Nucleus accumbens (tissue), 56 donors: ENCODE measurements around the gene VSIG4.

Experiments
- DNase-seq, 56 donors: peaks; one replicate each; lab custom pipeline; 2025; lab: John Stamatoyannopoulos, UW

VSIG4 gene

GRCh38 chrX:66012094-66012534, 27.8 kb downstream of the VSIG4 start:
- DNase-seq: no peak

DNA sequence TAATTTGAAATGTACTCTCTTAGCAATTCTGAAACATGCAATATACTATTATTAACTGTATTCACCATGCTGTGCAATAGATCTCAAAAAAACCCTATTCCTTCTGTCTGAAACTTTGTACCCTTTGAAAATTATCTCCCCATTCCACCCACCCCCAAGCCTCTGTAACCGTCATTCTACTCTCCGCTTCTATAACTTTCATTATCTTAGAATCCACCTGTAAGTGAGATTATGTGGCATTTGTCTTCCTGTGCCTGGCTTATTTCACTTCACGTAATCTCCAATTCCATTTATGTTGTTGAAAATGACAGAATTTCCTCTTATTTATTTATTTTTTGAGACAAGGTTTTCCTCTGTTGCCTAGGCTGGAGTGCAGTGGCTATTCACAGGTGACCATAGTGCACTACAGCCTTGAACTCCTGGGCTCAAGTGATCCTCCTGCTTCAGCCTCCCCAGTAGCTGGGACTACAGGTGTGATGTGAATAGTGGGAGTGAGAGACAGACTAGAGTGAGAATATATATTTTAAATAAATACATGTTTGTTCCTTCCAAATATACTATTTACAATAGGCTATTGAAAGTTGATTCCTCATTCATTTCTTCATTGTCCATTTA, 30.5 kb downstream of the VSIG4 start:
- DNase-seq: no peak

GRCh38 chrX:66008328-66008970, 31.4 kb downstream of the VSIG4 start:
- DNase-seq: no peak

DNA sequence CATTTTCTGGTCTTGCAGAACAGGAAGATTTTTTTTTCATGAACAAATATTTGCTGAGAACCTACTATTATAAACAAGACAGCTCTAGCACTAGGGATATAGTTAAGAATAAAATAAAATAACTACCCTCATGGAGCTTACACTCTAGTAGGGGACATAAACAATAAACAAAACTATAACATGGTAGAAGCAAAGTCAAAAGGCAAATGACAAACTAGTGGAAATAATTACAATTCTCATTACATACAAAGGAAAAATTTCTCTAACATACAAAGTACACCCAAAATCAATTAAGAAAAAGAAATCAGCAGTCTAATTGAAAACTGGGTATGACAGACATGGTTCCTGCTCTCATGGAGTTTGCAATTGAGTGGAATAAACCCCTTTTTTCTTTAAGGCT, 32.0 kb downstream of the VSIG4 start:
- no peak for DNase-seq

DNA sequence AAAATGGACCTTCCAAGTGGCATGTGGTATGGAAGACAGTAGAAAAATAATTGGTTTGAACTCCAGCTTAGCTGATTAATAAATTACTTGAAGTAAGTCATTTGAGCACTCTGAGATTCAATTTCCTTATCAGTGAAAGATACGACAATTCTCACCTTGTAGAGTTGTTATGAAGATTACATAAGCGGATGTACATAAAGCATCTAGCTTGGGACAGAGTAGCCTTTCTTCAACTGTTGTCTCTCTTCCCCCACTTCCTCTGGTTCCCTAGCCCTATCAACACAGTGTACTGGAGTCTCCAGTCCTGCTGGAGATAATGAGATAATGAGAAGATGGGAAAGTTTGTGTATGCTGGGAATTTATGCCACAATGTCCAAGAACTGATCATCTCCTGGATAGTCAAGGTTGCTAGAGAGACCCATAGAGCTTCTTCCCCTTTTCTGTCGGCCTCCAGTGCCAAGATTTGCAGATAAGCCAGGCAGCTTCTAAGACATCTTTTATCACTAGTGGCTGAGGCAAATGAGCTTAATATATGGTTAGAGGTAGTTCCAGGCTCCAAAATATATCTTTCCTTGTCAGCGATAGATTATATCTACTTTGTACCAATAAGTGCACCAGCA, 33.9 kb downstream of the VSIG4 start:
- no peak for DNase-seq

GRCh38 chrX:66004928-66005829, 34.7 kb downstream of the VSIG4 start:
- no peak for DNase-seq

- no peak for DNase-seq
Measured at GRCh38 chrX:66002824-66003680, 36.8 kb downstream of the VSIG4 start.

GRCh38 chrX:66001596-66001995, 38.3 kb downstream of the VSIG4 start:
- DNase-seq: no peak

GRCh38 chrX:66000628-66001272, 39.1 kb downstream of the VSIG4 start:
- no peak for DNase-seq

DNA sequence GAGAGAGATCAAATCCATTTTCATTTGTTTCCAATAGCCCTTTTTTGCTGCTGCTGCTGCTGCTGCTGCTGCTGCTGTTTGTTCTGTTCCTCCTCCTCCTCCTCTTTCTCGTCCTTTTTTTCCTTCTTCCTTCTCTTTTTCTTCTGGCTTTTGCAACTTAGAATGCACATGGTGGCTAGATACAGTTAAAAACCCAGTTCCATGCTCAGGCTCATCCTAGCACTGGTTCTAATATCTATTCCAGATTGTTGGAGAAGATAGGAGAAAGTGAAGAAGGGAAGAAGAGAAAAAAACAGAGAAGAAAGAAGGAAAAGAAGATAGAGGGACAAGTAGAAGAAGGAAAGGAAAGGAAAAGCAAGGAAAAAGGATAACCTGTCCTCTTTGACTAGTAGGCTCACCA, 39.7 kb downstream of the VSIG4 start:
- DNase-seq: no peak

- no peak for DNase-seq
Measured at GRCh38 chrX:65999563-66000148, 40.2 kb downstream of the VSIG4 start.

GRCh38 chrX:65999029-65999562, 40.8 kb downstream of the VSIG4 start:
- DNase-seq: no peak

GRCh38 chrX:65997978-65998717, 41.7 kb downstream of the VSIG4 start:
- DNase-seq: no peak

DNA sequence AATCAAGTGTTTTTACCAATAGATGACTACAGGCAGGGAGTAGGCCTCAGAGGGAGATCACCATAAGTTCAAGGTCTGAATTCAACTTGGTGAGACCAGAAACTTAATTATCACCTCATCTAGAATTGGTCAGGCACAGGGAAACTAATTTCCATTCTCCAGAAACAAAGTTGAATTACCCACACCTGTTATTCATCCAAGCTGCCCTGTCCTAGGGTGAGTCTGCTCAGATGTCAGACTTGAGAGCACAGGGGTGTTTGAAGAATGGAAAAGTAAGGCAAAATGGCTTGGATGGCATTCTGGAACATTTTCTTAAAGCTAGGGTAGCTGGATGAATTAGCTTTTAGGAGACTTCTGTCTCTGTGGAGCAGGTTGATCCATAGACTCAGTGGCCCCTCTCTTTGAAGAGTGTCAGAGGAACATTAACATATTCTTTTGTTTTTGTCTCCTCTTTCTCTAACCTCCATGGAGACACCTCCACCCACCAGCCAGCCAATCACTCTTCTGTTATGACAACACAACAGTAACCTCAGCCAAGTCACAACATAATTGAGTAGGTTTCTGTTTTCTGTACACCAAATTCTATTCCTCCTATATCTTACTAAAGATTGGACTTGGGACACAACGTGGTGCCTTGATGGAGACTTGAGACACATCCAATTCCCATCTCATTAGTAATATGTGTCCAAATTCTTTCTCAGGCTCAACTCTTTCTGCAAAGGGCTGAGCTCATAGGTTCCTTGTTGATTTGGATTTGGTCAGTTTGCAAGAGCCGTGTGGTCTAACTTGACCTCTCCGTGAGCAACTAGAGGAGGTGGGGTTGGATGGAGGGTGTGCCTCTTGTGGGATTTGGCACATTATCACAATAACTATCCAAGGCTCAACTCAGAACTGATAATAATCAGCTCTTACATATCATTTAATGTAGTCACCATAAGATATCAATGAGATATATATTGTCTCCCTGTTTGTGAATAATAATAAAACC, 45.1 kb downstream of the VSIG4 start:
- no peak for DNase-seq

- DNase-seq: no peak
Measured at GRCh38 chrX:65993915-65994460, 45.9 kb downstream of the VSIG4 start.

- DNase-seq: no peak
Measured at GRCh38 chrX:65993332-65993731, 46.5 kb downstream of the VSIG4 start.

- DNase-seq: no peak
Measured at GRCh38 chrX:65990702-65991101, 49.2 kb downstream of the VSIG4 start.
